MM.1S (cell line): ENCODE data around the gene MRPS6.

ENCODE experiments used
- EZH2 ChIP-seq: fragments of 300-600 bp; sonication (generic); optimal IDR thresholded peaks from 2 replicates; pipeline ENCODE3; 2017; ENCODE audit warnings: low read depth, mild to moderate bottlenecking, antibody characterized with exemption, low read length, mixed read lengths
- EZH2phosphoT487 ChIP-seq: fragments of 300-600 bp; sonication (generic); IDR thresholded peaks from 2 replicates; pipeline ENCODE4 v1.6.1; 2018; ENCODE audit warnings: antibody characterized with exemption, low read length
- TF ChIP-seq, protein P1 (sequence below): fragments of 300-600 bp; sonication (generic); IDR thresholded peaks from 2 replicates; pipeline ENCODE4 v1.5.1; 2016; ENCODE audit warnings: antibody characterized with exemption, low read length, mixed read lengths

GRCh38 chr21:34078915-34079314 lies 5.5 kb downstream of the MRPS6 start:
- TF ChIP-seq EZH2: no peak
- TF ChIP-seq, protein P1, sequence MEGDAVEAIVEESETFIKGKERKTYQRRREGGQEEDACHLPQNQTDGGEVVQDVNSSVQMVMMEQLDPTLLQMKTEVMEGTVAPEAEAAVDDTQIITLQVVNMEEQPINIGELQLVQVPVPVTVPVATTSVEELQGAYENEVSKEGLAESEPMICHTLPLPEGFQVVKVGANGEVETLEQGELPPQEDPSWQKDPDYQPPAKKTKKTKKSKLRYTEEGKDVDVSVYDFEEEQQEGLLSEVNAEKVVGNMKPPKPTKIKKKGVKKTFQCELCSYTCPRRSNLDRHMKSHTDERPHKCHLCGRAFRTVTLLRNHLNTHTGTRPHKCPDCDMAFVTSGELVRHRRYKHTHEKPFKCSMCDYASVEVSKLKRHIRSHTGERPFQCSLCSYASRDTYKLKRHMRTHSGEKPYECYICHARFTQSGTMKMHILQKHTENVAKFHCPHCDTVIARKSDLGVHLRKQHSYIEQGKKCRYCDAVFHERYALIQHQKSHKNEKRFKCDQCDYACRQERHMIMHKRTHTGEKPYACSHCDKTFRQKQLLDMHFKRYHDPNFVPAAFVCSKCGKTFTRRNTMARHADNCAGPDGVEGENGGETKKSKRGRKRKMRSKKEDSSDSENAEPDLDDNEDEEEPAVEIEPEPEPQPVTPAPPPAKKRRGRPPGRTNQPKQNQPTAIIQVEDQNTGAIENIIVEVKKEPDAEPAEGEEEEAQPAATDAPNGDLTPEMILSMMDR: no peak
- TF ChIP-seq EZH2phosphoT487: no peak
